CD4-positive, alpha-beta memory T cell (primary cell): ENCODE data around the gene ATL2. TPM values are rescaled to one million over a fixed set of nuclear protein-coding genes. Genes with fewer than 3 reads are reported as not detected.
"Not testable (repeated sequence)": the region's sequence is repeated elsewhere in the genome, so short reads cannot be mapped to it uniquely, and the experiment has no call there.

ENCODE experiments used
- CTCF ChIA-PET: fragments of 350-600 bp; sonication (Branson Sonifier 250); formaldehyde crosslinking; loops from one replicate; lab custom pipeline; 2021; ENCODE audit warnings: inconsistent platforms; ENCODE audit not compliant: partially characterized antibody; lab: Charles Lee
- POLR2A ChIA-PET: fragments of 350-600 bp; sonication (Branson Sonifier 250); formaldehyde crosslinking; loops from one replicate; lab custom pipeline; 2021; ENCODE audit not compliant: partially characterized antibody; lab: Charles Lee
- DNase-seq, 5 donors: peaks; one replicate each; pipeline versions ENCODE4 v3.0.0 to v3.0.0-alpha.2; 2020 to 2022; ENCODE audit warnings: mixed read lengths in 1 of 5
- H3K27ac ChIP-seq: one replicate; pipeline ENCODE4 v1.7.0; 2013; ENCODE audit warnings: low read depth, low read length
- H3K27me3 ChIP-seq: 2 replicates; pipeline ENCODE4 v1.7.0; 2013; ENCODE audit warnings: mild to moderate bottlenecking, low read length, moderate library complexity; ENCODE audit not compliant: insufficient read depth
- H3K36me3 ChIP-seq: 2 replicates; pipeline ENCODE4 v1.7.0; 2013; ENCODE audit warnings: mild to moderate bottlenecking, low read length, moderate library complexity; ENCODE audit not compliant: insufficient read depth
- H3K4me1 ChIP-seq: 2 replicates; pipeline ENCODE4 v1.7.0; 2013; ENCODE audit warnings: mild to moderate bottlenecking, low read length, moderate library complexity; ENCODE audit not compliant: insufficient read depth
- H3K4me3 ChIP-seq, 2 donors: one replicate each; pipeline ENCODE4 v1.7.0; 2013; ENCODE audit warnings: low read length in 2 of 2, mild to moderate bottlenecking in 1 of 2
- H3K9me3 ChIP-seq, 2 donors: one replicate each; pipeline ENCODE4 v1.7.0; 2013; ENCODE audit warnings: low read length in 2 of 2, control low read depth in 1 of 2; ENCODE audit not compliant: control insufficient read depth in 1 of 2
- H3K27ac Mint-ChIP-seq, 7 donors: one replicate each; pipeline ENCODE4 v1.8.0; 2020 to 2021; ENCODE audit warnings: mixed read lengths in 7 of 7, mild to moderate bottlenecking in 6 of 7, inconsistent platforms in 3 of 7, moderate library complexity in 3 of 7
- H3K27me3 Mint-ChIP-seq, 2 donors: one replicate each; pipeline ENCODE4 v1.8.0; 2020 to 2021; ENCODE audit warnings: mixed read lengths in 2 of 2
- H3K36me3 Mint-ChIP-seq, 2 donors: one replicate each; pipeline ENCODE4 v1.8.0; 2020 to 2021; ENCODE audit warnings: mixed read lengths in 2 of 2, inconsistent platforms in 1 of 2, mild to moderate bottlenecking in 1 of 2
- H3K4me1 Mint-ChIP-seq, 4 donors: one replicate each; pipeline ENCODE4 v1.8.0; 2020 to 2021; ENCODE audit warnings: mixed read lengths in 4 of 4, mild to moderate bottlenecking in 1 of 4
- H3K4me3 Mint-ChIP-seq, 8 donors: one replicate each; pipeline ENCODE4 v1.8.0; 2020 to 2021; ENCODE audit warnings: mixed read lengths in 8 of 8, mild to moderate bottlenecking in 7 of 8, moderate library complexity in 6 of 8, inconsistent platforms in 3 of 8
- H3K9me3 Mint-ChIP-seq, 8 donors: one replicate each; pipeline ENCODE4 v1.8.0; 2020 to 2021; ENCODE audit warnings: mixed read lengths in 8 of 8, mild to moderate bottlenecking in 5 of 8, inconsistent platforms in 3 of 8, moderate library complexity in 1 of 8
- intact Hi-C: fragments of 100-400 bp; cut with micrococcal nuclease; formaldehyde crosslinking; loops from one replicate; pipeline ENCODE4 v1.15.1; 2023
- polyA plus RNA-seq, 2 donors: library from polyadenylated mRNA; unstranded; fragments of 300-500 nt; fragmentation: Illumina TruSeq; gene quantifications; one replicate each; pipeline ENCODE4 v1.2.3, GENCODE V29; 2021
- total RNA-seq, 2 experiments: library from RNA; stranded (reverse); gene quantifications; one replicate each; pipeline ENCODE4 v1.2.3, GENCODE V29; 2021

Gene ATL2
- total and polyA plus RNA-seq, 4 experiments from 2014 or later: 13.2 to 64.3 (median 36.6) TPM

- peak overlapping the region; percentile 53 to 90 (median 80) for H3K27ac Mint-ChIP-seq
- H3K9me3 ChIP-seq: no peaks in the 10 kb centered on the region
- H3K4me3 Mint-ChIP-seq: peak overlapping the region; percentile 25 to 83 (median 62)
- H3K27me3 ChIP-seq: no peaks in the 10 kb centered on the region
- H3K4me1 ChIP-seq: peaks cover 19% of the 10 kb centered on the region
- peaks cover 4 to 7% of the 10 kb centered on the region in 2 donors for H3K27me3 Mint-ChIP-seq
- DNase-seq: peak; percentile 37 to 52 (median 47)
- no peak overlapping the region for H3K4me3 ChIP-seq
- ChIA-PET POLR2A (interaction anchor here (0.7 to 3.5 kb wide), 3 partner anchors 11 to 363 kb away, joined by 3 to 25 read pairs (median 3); partner anchors contain the start of genes ATL2 and SRSF7), CTCF (interaction anchor here (1.0 to 2.1 kb wide), 4 partner anchors 10 to 406 kb away, joined by 3 to 8 read pairs (median 4); partner anchors contain the start of gene ATL2)
- H3K27ac ChIP-seq: no peak overlapping the region
- intact Hi-C loops: loop anchor here (1.0 kb wide), 1 partner anchor 11 kb away; the partner anchor contains the start of gene ATL2
- H3K4me1 Mint-ChIP-seq: peaks cover 14 to 35% (median 25%) of the 10 kb centered on the region in 4 donors
- no peaks in the 10 kb centered on the region for H3K36me3 Mint-ChIP-seq
- H3K36me3 ChIP-seq: no peaks in the 10 kb centered on the region
- H3K9me3 Mint-ChIP-seq: no peaks in the 10 kb centered on the region
Observed at GRCh38 chr2:38387887-38388286, 10.8 kb upstream of the ATL2 start.

DNA sequence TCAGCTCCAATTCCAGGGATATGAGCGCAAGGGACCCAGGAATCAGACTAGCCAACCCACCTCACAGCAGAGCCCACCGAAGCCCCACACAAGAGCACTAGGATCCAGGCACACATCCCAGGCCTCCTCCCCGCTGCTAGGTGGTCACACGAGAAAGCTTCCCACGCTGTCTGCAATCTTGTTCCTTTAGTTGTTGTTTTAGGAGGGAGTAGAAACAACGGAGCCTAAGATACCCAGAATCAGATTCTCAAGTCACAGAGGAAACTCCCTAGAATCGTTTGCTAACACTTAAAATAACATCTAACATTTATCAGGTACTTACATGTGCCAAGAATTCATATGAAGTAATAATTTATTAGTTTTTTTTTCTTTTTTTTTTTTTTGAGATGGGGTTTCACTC, 9.7 kb upstream of the ATL2 start:
- H3K36me3 Mint-ChIP-seq: no peaks in the 10 kb centered on the region
- peak overlapping the region in 1 of 7 donors; percentile 44 for H3K27ac Mint-ChIP-seq
- H3K4me1 Mint-ChIP-seq: peaks cover 14 to 36% (median 26%) of the 10 kb centered on the region in 4 donors
- Histone ChIP-seq H3K27me3 (no peaks in the 10 kb centered on the region), H3K36me3 (no peaks in the 10 kb centered on the region), H3K9me3 (no peaks in the 10 kb centered on the region), H3K4me3 (no peak overlapping the region), H3K4me1 (peaks cover 19% of the 10 kb centered on the region), H3K27ac (no peak overlapping the region)
- ChIA-PET CTCF (interaction anchor here (1.0 kb wide), 1 partner anchor 121 kb away, joined by 3 read pairs; no protein-coding TSS in a partner anchor), POLR2A (interaction anchor here (3.5 kb wide), 1 partner anchor 10 kb away, joined by 25 read pairs; the partner anchor contains the start of gene ATL2)
- DNase-seq: no peak
- peaks cover 4 to 7% of the 10 kb centered on the region in 2 donors for H3K27me3 Mint-ChIP-seq
- intact Hi-C loops: no loop called here
- H3K4me3 Mint-ChIP-seq: peak overlapping the region in 1 of 8 donors; percentile 20
- H3K9me3 Mint-ChIP-seq: no peaks in the 10 kb centered on the region

- Mint-ChIP-seq H3K4me1 (peaks cover 16 to 41% (median 29%) of the 10 kb centered on the region in 4 donors), H3K9me3 (no peaks in the 10 kb centered on the region), H3K27me3 (peaks cover 4 to 7% of the 10 kb centered on the region in 2 donors), H3K36me3 (no peaks in the 10 kb centered on the region), H3K4me3 (peak overlapping the region in 1 of 8 donors; percentile 15), H3K27ac (peak overlapping the region in 5 of 7 donors; percentile 2 to 66 (median 37))
- CTCF ChIA-PET: interaction anchor here (1.0 kb wide), 1 partner anchor 122 kb away, joined by 3 read pairs; no protein-coding TSS in a partner anchor
- Histone ChIP-seq H3K4me3 (no peak overlapping the region), H3K4me1 (peaks cover 23% of the 10 kb centered on the region), H3K9me3 (no peaks in the 10 kb centered on the region), H3K27me3 (no peaks in the 10 kb centered on the region), H3K36me3 (no peaks in the 10 kb centered on the region), H3K27ac (no peak overlapping the region)
- DNase-seq: no peak
- POLR2A ChIA-PET: interaction anchor here (3.5 kb wide), 1 partner anchor 9 kb away, joined by 25 read pairs; the partner anchor contains the start of gene ATL2
- intact Hi-C loops: no loop called here
Observed at GRCh38 chr2:38386377-38386776, 9.3 kb upstream of the ATL2 start.

DNA sequence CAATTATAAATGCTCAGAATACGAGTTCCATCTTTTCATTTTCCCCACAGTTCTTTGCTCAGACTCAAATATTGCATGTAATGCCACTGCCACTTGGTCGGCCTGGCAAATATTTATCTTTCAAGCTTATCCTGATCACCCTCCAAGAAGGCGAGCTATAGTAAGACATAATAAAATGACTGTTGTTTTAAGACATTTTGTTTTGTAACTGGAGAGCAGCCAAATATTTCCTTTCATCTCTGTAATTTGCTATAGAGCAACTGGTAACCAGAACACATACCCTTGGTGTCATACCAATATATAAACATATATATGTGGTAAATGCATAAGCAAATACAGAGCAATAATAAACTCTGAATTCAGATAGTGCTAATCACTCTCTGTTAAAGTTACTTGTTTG, 7.3 kb upstream of the ATL2 start:
- ChIA-PET POLR2A (no interaction called here), CTCF (interaction anchor here (1.2 kb wide), 1 partner anchor 8 kb away, joined by 4 read pairs; the partner anchor contains the start of gene ATL2)
- H3K27ac Mint-ChIP-seq: peak overlapping the region in 2 of 7 donors; percentile 11 to 23

GRCh38 chr2:38383741-38384140, 6.7 kb upstream of the ATL2 start:
- H3K36me3 ChIP-seq, H3K27me3 ChIP-seq, intact Hi-C loops, POLR2A ChIA-PET, H3K36me3 Mint-ChIP-seq, CTCF ChIA-PET, DNase-seq, H3K4me3 ChIP-seq, H3K9me3 ChIP-seq, H3K27ac ChIP-seq, H3K27me3 Mint-ChIP-seq, H3K9me3 Mint-ChIP-seq, H3K4me3 Mint-ChIP-seq: not testable (repeated sequence)
- peak overlapping the region in 1 of 7 donors; percentile 52 for H3K27ac Mint-ChIP-seq
- peaks cover 24 to 54% (median 36%) of the 10 kb centered on the region in 4 donors for H3K4me1 Mint-ChIP-seq
- peaks cover 40% of the 10 kb centered on the region for H3K4me1 ChIP-seq

More for the DNA sequence above, 7.3 kb upstream of the ATL2 start:
- Mint-ChIP-seq H3K36me3 (no peaks in the 10 kb centered on the region), H3K4me1 (peaks cover 29 to 53% (median 37%) of the 10 kb centered on the region in 4 donors), H3K4me3 (no peak overlapping the region), H3K9me3 (no peaks in the 10 kb centered on the region), H3K27me3 (peaks cover 1 to 4% of the 10 kb centered on the region in 2 donors)
- no peak for DNase-seq
- H3K27ac ChIP-seq: no peak overlapping the region
- no peaks in the 10 kb centered on the region for H3K27me3 ChIP-seq
- no peak overlapping the region for H3K4me3 ChIP-seq
- no peaks in the 10 kb centered on the region for H3K36me3 ChIP-seq
- intact Hi-C loops: no loop called here
- peaks cover 40% of the 10 kb centered on the region for H3K4me1 ChIP-seq
- no peaks in the 10 kb centered on the region for H3K9me3 ChIP-seq

GRCh38 chr2:38381381-38382143, 4.5 kb upstream of the ATL2 start:
- Mint-ChIP-seq H3K27me3 (peaks cover 0 to 1% of the 10 kb centered on the region in 2 donors), H3K4me1 (peaks cover 24 to 51% (median 34%) of the 10 kb centered on the region in 4 donors), H3K36me3 (peaks cover 0 to 6% of the 10 kb centered on the region in 2 donors), H3K27ac (peak overlapping the region in 1 of 7 donors; percentile 6), H3K4me3 (peak overlapping the region in 1 of 8 donors; percentile 28), H3K9me3 (no peaks in the 10 kb centered on the region)
- Histone ChIP-seq H3K27ac (no peak overlapping the region), H3K36me3 (no peaks in the 10 kb centered on the region), H3K4me3 (no peak overlapping the region), H3K27me3 (no peaks in the 10 kb centered on the region), H3K9me3 (no peaks in the 10 kb centered on the region), H3K4me1 (peaks cover 41% of the 10 kb centered on the region)
- intact Hi-C loops: no loop called here
- ChIA-PET CTCF (interaction anchor here (1.8 to 2.2 kb wide), 2 partner anchors 66 to 126 kb away, joined by 4 to 5 read pairs; no protein-coding TSS in a partner anchor), POLR2A (no interaction called here)
- no peak for DNase-seq
